GM12891 (cell line): Measurements from ENCODE around the gene COL26A1.

Source experiments
- DNase-seq: peaks from one replicate; pipeline ENCODE4 v3.0.0; 2011; ENCODE audit warnings: low spot score; ENCODE audit not compliant: insufficient read length
- FAIRE-seq: peaks from 2 replicates; lab custom pipeline; 2011; peaks lifted over from hg19 to GRCh38; lab: Jason Lieb, UNC
- PAX5 ChIP-seq: IDR thresholded peaks from 2 replicates; pipeline ENCODE4 v1.6.1; 2011; ENCODE audit warnings: low read length, moderate library complexity, mild to moderate bottlenecking; ENCODE audit not compliant: insufficient read depth, severe bottlenecking
- POLR2A ChIP-seq: IDR thresholded peaks from 2 replicates; pipeline ENCODE4 v1.6.1; 2011; ENCODE audit warnings: low read depth, low read length, control low read depth
- POLR2AphosphoS5 ChIP-seq: IDR thresholded peaks from 2 replicates; pipeline ENCODE4 v1.6.1; 2011; ENCODE audit warnings: low read depth, low read length, control low read depth
- POU2F2 ChIP-seq: IDR thresholded peaks from 2 replicates; pipeline ENCODE4 v1.6.1; 2011; ENCODE audit warnings: low read depth, mild to moderate bottlenecking, control low read depth, low read length, moderate library complexity
- SPI1 ChIP-seq: IDR thresholded peaks from 2 replicates; pipeline ENCODE4 v1.6.1; 2011; ENCODE audit warnings: low read depth, low read length, control low read depth
- TAF1 ChIP-seq: IDR thresholded peaks from 2 replicates; pipeline ENCODE4 v1.6.1; 2011; ENCODE audit warnings: low read depth, low read length, control low read depth

Gene COL26A1

GRCh38 chr7:101382937-101383336 is 20.3 kb downstream of the COL26A1 start:
- TF ChIP-seq POLR2AphosphoS5, result no peak
- no peak for TF ChIP-seq POU2F2
- TF ChIP-seq SPI1, result no peak
- no peak for TF ChIP-seq POLR2A
- TF ChIP-seq PAX5, result no peak
- no peak for TF ChIP-seq TAF1
- FAIRE-seq, result no peak
- no peak for DNase-seq

GRCh38 chr7:101386177-101386557 is 23.5 kb downstream of the COL26A1 start:
- TF ChIP-seq PAX5, result no peak
- TF ChIP-seq POLR2AphosphoS5, result no peak
- TF ChIP-seq POU2F2, result no peak
- no peak for TF ChIP-seq SPI1
- TF ChIP-seq TAF1, result no peak
- FAIRE-seq, result no peak
- no peak for DNase-seq

DNA sequence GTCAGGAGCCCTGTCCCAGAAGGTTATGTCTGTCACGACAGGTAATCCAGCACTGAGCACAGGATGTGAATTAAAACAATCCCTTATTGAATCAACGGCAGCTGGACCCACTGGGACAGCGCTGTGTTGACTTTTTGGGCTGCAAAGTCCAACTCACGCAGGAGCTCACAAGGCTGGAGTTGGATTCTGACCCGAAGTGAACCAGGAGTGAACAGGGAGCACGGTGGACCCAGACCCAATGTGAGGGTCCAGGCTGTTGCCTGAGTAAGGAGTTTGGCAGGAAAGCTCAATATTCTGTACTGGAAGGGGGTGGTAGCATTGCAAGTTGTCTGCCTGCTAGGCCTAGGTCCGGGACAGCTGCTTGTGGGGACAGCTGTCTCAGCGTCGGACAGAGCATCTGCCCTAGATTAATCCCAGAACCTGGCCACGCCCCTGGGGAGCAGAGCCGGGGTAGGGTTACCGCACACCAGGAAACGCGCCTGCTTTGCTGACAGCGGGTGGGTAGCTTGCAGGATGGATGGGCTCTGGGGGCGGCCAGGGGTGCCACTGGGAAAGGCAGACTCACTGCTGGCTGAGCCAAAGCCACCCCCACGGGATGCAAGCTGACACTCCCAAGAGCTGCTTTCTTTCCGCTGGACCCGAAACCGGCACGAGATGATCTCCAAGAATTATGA is 24.0 kb downstream of the COL26A1 start:
- FAIRE-seq (no peak), DNase-seq (no peak)

GRCh38 chr7:101390901-101391301 is 28.2 kb downstream of the COL26A1 start:
- peak; percentile 93 for FAIRE-seq
- DNase-seq, result peak; percentile 71
- TF ChIP-seq SPI1 (no peak), TAF1 (no peak), POU2F2 (no peak), POLR2AphosphoS5 (no peak), PAX5 (no peak), POLR2A (no peak)

More for the DNA sequence above, 24.0 kb downstream of the COL26A1 start:
- no peak for TF ChIP-seq PAX5
- TF ChIP-seq POLR2A, result no peak
- no peak for TF ChIP-seq TAF1
- no peak for TF ChIP-seq POLR2AphosphoS5
- TF ChIP-seq POU2F2, result no peak
- no peak for TF ChIP-seq SPI1

DNA sequence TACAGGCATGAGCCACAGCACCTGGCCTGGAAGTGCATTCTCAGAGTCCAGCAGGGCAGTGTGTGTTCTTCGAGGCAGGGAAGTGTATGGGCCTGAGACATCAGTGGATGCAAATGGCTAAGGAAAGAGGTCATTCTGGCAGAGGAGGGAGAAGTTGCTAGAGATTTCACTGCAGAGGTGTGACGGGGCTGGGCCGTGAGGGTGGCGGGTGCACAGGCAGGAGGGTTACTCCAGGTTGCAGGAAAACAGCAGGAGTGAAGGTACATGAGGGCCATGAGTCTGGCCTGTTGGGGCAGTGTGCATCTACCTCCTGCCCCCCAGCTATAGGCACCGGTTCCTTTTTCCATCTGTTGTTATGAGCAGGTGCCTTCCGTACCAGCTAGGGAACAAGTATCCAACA is 29.3 kb downstream of the COL26A1 start:
- no peak for FAIRE-seq
- TF ChIP-seq POU2F2 (no peak), TAF1 (no peak), PAX5 (no peak), POLR2AphosphoS5 (no peak), POLR2A (no peak), SPI1 (no peak)

DNA sequence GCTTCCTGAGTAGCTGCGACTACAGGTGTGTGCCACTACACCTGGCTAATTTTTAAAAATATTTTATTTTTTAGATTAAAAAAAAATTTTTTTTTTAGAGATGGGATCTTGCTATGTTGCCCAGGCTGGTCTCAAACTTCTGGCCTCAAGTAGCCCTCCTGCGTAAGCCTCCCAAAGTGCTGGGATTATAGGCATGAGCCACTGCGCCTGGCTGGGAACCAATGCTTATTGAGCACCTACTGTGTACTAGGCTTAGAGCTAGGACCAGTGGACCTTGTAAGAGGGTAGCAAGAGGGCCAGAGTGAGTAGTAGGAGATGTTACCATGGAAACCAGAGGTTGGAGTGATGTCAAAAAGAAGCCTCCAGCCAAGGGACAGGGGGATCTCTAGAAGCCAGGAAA is 31.2 kb downstream of the COL26A1 start:
- FAIRE-seq (no peak), DNase-seq (no peak)
- TF ChIP-seq POU2F2 (no peak), TAF1 (no peak), POLR2A (no peak), POLR2AphosphoS5 (no peak), PAX5 (no peak), SPI1 (no peak)

More for the DNA sequence above, 29.3 kb downstream of the COL26A1 start:
- no peak for DNase-seq

DNA sequence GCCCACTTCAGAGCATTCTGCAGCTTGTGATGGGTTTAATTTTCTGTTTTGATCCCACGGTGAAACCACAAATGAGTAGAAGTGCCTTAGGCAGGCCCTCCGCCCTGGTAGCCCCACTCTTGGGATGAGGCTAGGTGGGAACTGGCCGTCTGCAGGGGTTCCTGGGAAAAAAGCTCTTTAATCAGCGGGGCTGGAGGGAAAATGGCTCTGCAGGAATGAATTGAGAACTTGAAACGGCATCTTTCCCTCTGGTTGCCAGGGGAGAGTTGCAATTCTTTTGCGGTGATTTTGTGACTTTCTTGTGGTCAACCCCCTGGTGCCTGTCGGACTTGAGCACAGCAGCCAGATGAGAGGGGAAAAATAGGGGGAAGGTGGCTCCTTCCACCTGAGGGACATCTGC is 32.7 kb downstream of the COL26A1 start:
- DNase-seq (no peak), FAIRE-seq (no peak)
- TF ChIP-seq TAF1 (no peak), PAX5 (no peak), POLR2A (no peak), SPI1 (no peak), POLR2AphosphoS5 (no peak), POU2F2 (no peak)

DNA sequence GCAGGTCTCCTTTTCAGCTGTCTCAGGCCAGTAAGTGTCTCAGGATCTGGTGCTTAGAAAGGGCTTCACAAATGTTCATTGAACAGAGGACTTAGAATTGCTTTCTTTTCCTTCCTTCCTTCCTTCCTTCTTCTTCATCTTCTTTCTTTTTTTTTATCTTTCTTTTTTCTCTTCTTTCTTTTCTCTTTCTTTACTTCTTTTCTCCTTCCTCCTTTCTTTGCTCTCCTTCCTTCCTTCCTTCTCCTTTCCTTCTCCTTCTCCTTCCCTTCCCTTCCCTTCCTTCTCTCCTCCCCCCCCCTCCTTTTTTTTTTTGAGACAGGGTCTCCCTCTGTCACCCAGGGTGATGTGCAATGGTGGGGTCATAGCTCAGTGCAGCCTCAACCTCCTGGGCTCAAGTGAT is 34.6 kb downstream of the COL26A1 start:
- DNase-seq, result no peak
- FAIRE-seq, result no peak
- TF ChIP-seq POU2F2, result no peak
- no peak for TF ChIP-seq SPI1
- TF ChIP-seq POLR2A, result no peak
- no peak for TF ChIP-seq PAX5
- TF ChIP-seq TAF1, result no peak
- no peak for TF ChIP-seq POLR2AphosphoS5

DNA sequence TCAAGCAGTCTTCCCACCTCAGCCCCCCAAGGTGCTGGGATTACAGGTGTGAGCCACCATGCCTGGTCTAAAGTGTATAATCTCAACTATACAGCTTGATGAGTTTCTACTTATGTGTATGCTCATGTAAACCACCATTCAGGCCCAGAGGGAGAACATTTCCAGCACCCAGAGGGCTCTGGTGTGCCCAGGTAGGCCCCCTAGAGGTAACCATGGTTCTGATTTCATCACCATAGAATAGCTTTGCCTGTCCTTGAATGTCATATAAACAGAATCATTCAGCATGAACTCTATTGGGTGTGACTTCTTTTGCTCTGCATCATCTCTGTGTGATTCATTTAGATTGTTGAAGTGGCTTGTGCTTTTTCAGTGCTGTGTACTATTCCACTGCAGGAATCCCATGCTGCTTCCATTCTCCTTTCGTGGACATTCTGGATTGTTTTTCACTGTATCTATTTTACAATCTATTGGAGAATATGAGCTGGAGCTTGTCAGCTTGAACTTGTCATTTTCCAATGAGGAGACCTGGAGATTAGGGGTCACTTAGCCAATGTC is 35.2 kb downstream of the COL26A1 start:
- DNase-seq (no peak), FAIRE-seq (no peak)
- TF ChIP-seq POLR2A (no peak), SPI1 (no peak), TAF1 (no peak), POU2F2 (no peak)
